DND-41 (cell line): Measurements from ENCODE around the gene CYTL1.

Source experiments
- CTCF ChIP-seq: IDR thresholded peaks from 2 replicates; pipeline ENCODE4 v1.5.1; 2012; ENCODE audit warnings: borderline replicate concordance, low read length, moderate library complexity, mild to moderate bottlenecking; ENCODE audit not compliant: poor library complexity, severe bottlenecking; ENCODE audit errors: extremely low read depth
- EZH2 ChIP-seq: IDR thresholded peaks from 3 replicates; pipeline ENCODE4 v1.6.1; 2012; ENCODE audit warnings: borderline replicate concordance, low read depth, mild to moderate bottlenecking, moderate library complexity, low read length, inconsistent platforms; ENCODE audit not compliant: severe bottlenecking

GRCh38 chr4:5067908-5068307 is 48.6 kb upstream of the CYTL1 start:
- TF ChIP-seq CTCF (no peak), EZH2 (no peak)
